ENCODE measurements around the gene EPC1.

GRCh38 chr10:32366111-32366510, 19.2 kb upstream of the EPC1 start:
- TF ChIP-seq EZH2 (IDR thresholded peaks at IDR 0.05; ENCODE audit: insufficient read depth, low read length) (no peak), CTCF (IDR thresholded peaks at IDR 0.05; ENCODE audit: insufficient read depth, low read depth, low read length) (no peak)
